AG09309 (cell line): ENCODE measurements around the gene GTF3C4.

Experiments used
- DNase-seq: peaks from one replicate; pipeline ENCODE4 v3.0.0-alpha.2; 2010; ENCODE audit warnings: low read depth
- H3K4me3 ChIP-seq: 2 replicates; pipeline ENCODE4 v1.5.1; 2011; ENCODE audit warnings: mild to moderate bottlenecking, low read depth, low read length, moderate library complexity; ENCODE audit not compliant: control insufficient read depth
- CTCF ChIP-seq: IDR thresholded peaks from 2 replicates; pipeline ENCODE4 v1.5.1; 2011; ENCODE audit warnings: mild to moderate bottlenecking, low read depth, low read length, inconsistent platforms; ENCODE audit not compliant: insufficient read depth, control insufficient read depth; ENCODE audit errors: missing control alignments

GTF3C4 gene

GRCh38 chr9:132645711-132646110, 24.6 kb upstream of the GTF3C4 start:
- no peak for DNase-seq
- no peak for TF ChIP-seq CTCF

GRCh38 chr9:132646726-132647125, 23.5 kb upstream of the GTF3C4 start:
- TF ChIP-seq CTCF, result no peak
- DNase-seq, result no peak
- no peak overlapping the region for H3K4me3 ChIP-seq

More at GRCh38 chr9:132645711-132646110, 24.6 kb upstream of the GTF3C4 start:
- no peak overlapping the region for H3K4me3 ChIP-seq

- TF ChIP-seq CTCF, result no peak
- DNase-seq, result peak; percentile 98
- no peak overlapping the region for H3K4me3 ChIP-seq
These were observed 22.9 kb upstream of the GTF3C4 start for GRCh38 chr9:132647355-132647754.

GRCh38 chr9:132647806-132648205, 22.5 kb upstream of the GTF3C4 start:
- TF ChIP-seq CTCF, result no peak
- no peak overlapping the region for H3K4me3 ChIP-seq
- DNase-seq, result no peak

GRCh38 chr9:132648283-132648682, 22.0 kb upstream of the GTF3C4 start:
- TF ChIP-seq CTCF, result no peak
- no peak overlapping the region for H3K4me3 ChIP-seq
- DNase-seq, result no peak

GRCh38 chr9:132648685-132649084, 21.6 kb upstream of the GTF3C4 start:
- TF ChIP-seq CTCF, result no peak
- no peak for DNase-seq
- no peak overlapping the region for H3K4me3 ChIP-seq

- DNase-seq, result peak; percentile 87
- peak; percentile 70 for TF ChIP-seq CTCF
- H3K4me3 ChIP-seq, result no peak overlapping the region
These were observed 19.0 kb upstream of the GTF3C4 start for GRCh38 chr9:132651259-132651658.
